Lung (tissue), 12 donors: ENCODE results near the gene CDC42SE1. TPM values are rescaled to one million over a fixed set of nuclear protein-coding genes. Genes with fewer than 3 reads are reported as not detected.

Experiments
- ATAC-seq: fragments of 200-7000 bp; cut with Tn5 transposase; one replicate; pipeline ENCODE4 v1.9.1; 2020; ENCODE audit warnings: moderate number of reproducible peaks; ENCODE audit not compliant: insufficient read depth, low FRiP score
- DNase-seq, 3 donors: peaks; one replicate each; pipeline ENCODE4 v3.0.0-alpha.2; 2013 to 2017
- H3K27ac ChIP-seq, 2 donors: one replicate each; pipeline ENCODE4 v1.5.1; 2013; ENCODE audit warnings: mild to moderate bottlenecking in 2 of 2, moderate library complexity in 2 of 2, control low read depth in 1 of 2, inconsistent platforms in 1 of 2, low read depth in 1 of 2, low read length in 1 of 2
- H3K27me3 ChIP-seq, 3 donors: one replicate each; pipeline ENCODE4 v1.5.1; 2013; ENCODE audit warnings: low read length in 2 of 3; ENCODE audit not compliant: control insufficient read depth in 3 of 3, insufficient read depth in 3 of 3
- H3K36me3 ChIP-seq, 4 donors: one replicate each; pipeline ENCODE4 v1.5.1; 2013; ENCODE audit warnings: low read length in 4 of 4, mild to moderate bottlenecking in 1 of 4, moderate library complexity in 1 of 4; ENCODE audit not compliant: control insufficient read depth in 4 of 4, insufficient read depth in 4 of 4
- H3K4me1 ChIP-seq, 5 donors: one replicate each; pipeline ENCODE4 v1.5.1; 2013; ENCODE audit warnings: low read length in 5 of 5, mild to moderate bottlenecking in 2 of 5, moderate library complexity in 1 of 5; ENCODE audit not compliant: control insufficient read depth in 5 of 5, insufficient read depth in 5 of 5
- H3K4me3 ChIP-seq: one replicate; pipeline ENCODE4 v1.5.1; 2013; ENCODE audit warnings: mild to moderate bottlenecking, control low read depth, moderate library complexity
- H3K9ac ChIP-seq, 2 donors: one replicate each; pipeline ENCODE4 v1.5.1; 2013; ENCODE audit warnings: low read length in 2 of 2, control low read depth in 1 of 2; ENCODE audit not compliant: insufficient read depth in 1 of 2
- H3K9me3 ChIP-seq, 4 donors: one replicate each; pipeline ENCODE4 v1.5.1; 2013; ENCODE audit warnings: low read length in 3 of 4, mild to moderate bottlenecking in 1 of 4, moderate library complexity in 1 of 4; ENCODE audit not compliant: control insufficient read depth in 4 of 4, insufficient read depth in 3 of 4
- WGBS, 2 donors: extraction: QIAGEN DNeasy Blood & Tissue Kit; methylation state at CpG; one replicate each; pipeline ENCODE4 v1.1.7; 2013; 5-methylcytosine and 5-hydroxymethylcytosine counted together
- polyA plus RNA-seq, 2 donors: library from polyadenylated mRNA; stranded (reverse); fragments of 200-250 nt; gene quantifications; one replicate each; pipeline ENCODE4 v1.2.1, GENCODE V29; 2013
- total RNA-seq, 2 donors: library from RNA; depleted of rRNA in 1 of 2; stranded (reverse); fragments of >200 nt in 1 of 2; gene quantifications; one replicate each; pipeline ENCODE4 v1.2.1, GENCODE V29; 2014 to 2021
- TF ChIP-seq, protein P1 (sequence below): IDR thresholded peaks from 2 replicates; pipeline ENCODE4 v1.5.1; 2012; ENCODE audit warnings: mild to moderate bottlenecking; ENCODE audit errors: control extremely low read depth, extremely low read depth
- donor health status: control.
- donor health status: control.
- donor health status: Bipolar disorder and iron deficiency.
- donor health status: healthy.
- donor health status: DM: yes; HTN: yes; CAD: no.

The CDC42SE1 gene
- total and polyA plus RNA-seq, 4 donors = 38.4 to 147 (median 95.5) TPM

- Histone ChIP-seq H3K36me3 (peaks cover 8 to 13% (median 9%) of the 10 kb centered on the region in 4 donors), H3K9me3 (no peaks in the 10 kb centered on the region), H3K9ac (peak within 1 kb of the TSS; percentile 58 to 76), H3K4me3 (peak within 1 kb of the TSS; percentile 69), H3K4me1 (peaks cover 0 to 9% (median 4%) of the 10 kb centered on the region in 5 donors), H3K27me3 (no peaks in the 10 kb centered on the region), H3K27ac (peak within 1 kb of the TSS; percentile 88 to 90)
- ATAC-seq = peak; percentile 86
- WGBS, 2 donors = 0 to 1% methylated on average over 29 of the region's 29 CpGs
- peak; percentile 78 to 88 (median 80) for DNase-seq
- TF ChIP-seq, protein P1, sequence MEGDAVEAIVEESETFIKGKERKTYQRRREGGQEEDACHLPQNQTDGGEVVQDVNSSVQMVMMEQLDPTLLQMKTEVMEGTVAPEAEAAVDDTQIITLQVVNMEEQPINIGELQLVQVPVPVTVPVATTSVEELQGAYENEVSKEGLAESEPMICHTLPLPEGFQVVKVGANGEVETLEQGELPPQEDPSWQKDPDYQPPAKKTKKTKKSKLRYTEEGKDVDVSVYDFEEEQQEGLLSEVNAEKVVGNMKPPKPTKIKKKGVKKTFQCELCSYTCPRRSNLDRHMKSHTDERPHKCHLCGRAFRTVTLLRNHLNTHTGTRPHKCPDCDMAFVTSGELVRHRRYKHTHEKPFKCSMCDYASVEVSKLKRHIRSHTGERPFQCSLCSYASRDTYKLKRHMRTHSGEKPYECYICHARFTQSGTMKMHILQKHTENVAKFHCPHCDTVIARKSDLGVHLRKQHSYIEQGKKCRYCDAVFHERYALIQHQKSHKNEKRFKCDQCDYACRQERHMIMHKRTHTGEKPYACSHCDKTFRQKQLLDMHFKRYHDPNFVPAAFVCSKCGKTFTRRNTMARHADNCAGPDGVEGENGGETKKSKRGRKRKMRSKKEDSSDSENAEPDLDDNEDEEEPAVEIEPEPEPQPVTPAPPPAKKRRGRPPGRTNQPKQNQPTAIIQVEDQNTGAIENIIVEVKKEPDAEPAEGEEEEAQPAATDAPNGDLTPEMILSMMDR = no peak
Observed at GRCh38 chr1:151047591-151047924, 11.9 kb downstream of the CDC42SE1 start, which contains the start of gene C1orf56. TSS of gene C1orf56 (plus strand) at chr1:151047751. CDS start at chr1:151047848, 97 bp downstream.

DNA sequence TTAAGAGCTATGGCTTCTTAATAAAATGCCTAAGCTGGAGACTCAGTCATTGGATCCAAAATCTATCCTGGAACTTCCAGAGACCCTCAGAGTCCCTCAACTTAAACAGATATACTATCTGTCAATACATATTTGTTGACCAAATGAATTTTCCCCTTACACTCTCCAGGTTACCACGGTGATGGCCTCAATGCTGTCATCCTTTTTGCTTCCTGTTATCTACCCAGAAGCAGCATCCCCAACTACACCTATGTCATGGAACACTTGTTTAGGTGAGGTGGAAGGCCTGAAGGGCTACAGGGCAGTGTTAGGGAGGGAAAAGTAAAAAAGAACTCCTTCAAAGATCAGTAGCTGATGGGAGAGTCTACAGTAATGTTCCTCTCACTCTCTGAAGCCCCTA, 16.3 kb downstream of the CDC42SE1 start:
- no peaks in the 10 kb centered on the region for H3K27me3 ChIP-seq
- DNase-seq (no peak), ATAC-seq (no peak)
- no peaks in the 10 kb centered on the region for H3K36me3 ChIP-seq
- peaks cover 0 to 5% (median 2%) of the 10 kb centered on the region in 5 donors for H3K4me1 ChIP-seq
- H3K27ac ChIP-seq = no peak overlapping the region
- no peaks in the 10 kb centered on the region for H3K9me3 ChIP-seq
- TF ChIP-seq, protein P1 = no peak
- no peak overlapping the region for H3K9ac ChIP-seq
- H3K4me3 ChIP-seq = no peak overlapping the region
- 90 to 91% methylated on average over 1 of the region's 1 CpG for WGBS, 2 donors

DNA sequence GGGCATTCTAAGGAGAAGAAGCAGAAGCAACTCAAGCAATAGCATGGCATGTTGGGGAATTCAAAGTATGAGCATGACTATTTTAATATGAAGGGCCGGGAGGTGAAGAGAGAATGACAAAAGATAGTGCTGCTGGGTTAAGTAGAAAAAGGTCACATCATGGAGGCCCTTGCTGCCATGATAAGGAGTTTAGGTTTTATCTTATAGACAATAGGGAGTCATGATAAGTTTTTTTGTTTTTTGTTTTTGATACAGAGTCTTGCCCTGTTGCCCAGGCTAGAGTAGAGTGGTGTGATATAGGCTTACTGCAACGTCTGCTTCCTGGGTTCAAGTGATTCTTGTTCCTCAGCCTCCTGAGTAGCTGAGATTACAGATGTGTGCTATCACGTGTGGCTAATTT, 19.9 kb downstream of the CDC42SE1 start:
- Histone ChIP-seq H3K4me1 (peaks cover 0 to 12% (median 0%) of the 10 kb centered on the region in 5 donors), H3K36me3 (peaks cover 0 to 10% (median 5%) of the 10 kb centered on the region in 4 donors), H3K9me3 (no peaks in the 10 kb centered on the region), H3K27me3 (no peaks in the 10 kb centered on the region), H3K4me3 (no peak overlapping the region), H3K27ac (no peak overlapping the region), H3K9ac (no peak overlapping the region)
- ATAC-seq (no peak), DNase-seq (no peak)
- WGBS, 2 donors = 91 to 96% methylated on average over 3 of the region's 3 CpGs
- TF ChIP-seq, protein P1 = no peak

- Histone ChIP-seq H3K4me3 (no peak overlapping the region), H3K36me3 (peaks cover 0 to 14% (median 10%) of the 10 kb centered on the region in 4 donors), H3K27me3 (no peaks in the 10 kb centered on the region), H3K4me1 (peaks cover 0 to 14% (median 0%) of the 10 kb centered on the region in 5 donors), H3K9me3 (no peaks in the 10 kb centered on the region), H3K9ac (no peak overlapping the region), H3K27ac (peak overlapping the region in 1 of 2 donors; percentile 48)
- ATAC-seq = no peak
- WGBS, 2 donors = 67 to 83% methylated on average over 6 of the region's 6 CpGs
- TF ChIP-seq, protein P1 = no peak
- no peak for DNase-seq
Observed at GRCh38 chr1:151037032-151037431, 22.4 kb downstream of the CDC42SE1 start.
